ENCODE data around the gene FAM222A. TPM values are rescaled to one million over a fixed set of nuclear protein-coding genes. Genes with fewer than 3 reads are reported as not detected.

Gene FAM222A
- polyA plus RNA-seq, 2 of the 4 experiments (the other 2 are of a cell fraction), result 0.98 to 3.2 TPM

GRCh38 chr12:109717390-109718357 is 4.0 kb downstream of the FAM222A start:
- POLR2A ChIA-PET, result interaction anchor here (0.5 kb wide), 1 partner anchor 163 kb away, joined by 3 read pairs; no protein-coding TSS in a partner anchor
- 82% methylated on average over 16 of the region's 18 CpGs for WGBS (ENCODE audit: missing lambda C conversion rate)
- Histone ChIP-seq H3K27ac (no peak overlapping the region), H3K9me3 (no peaks in the 10 kb centered on the region), H3K4me3 (no peak overlapping the region), H3K4me1 (peaks cover 7% of the 10 kb centered on the region; the same call in 2 of the 3 replicates), H3K4me2 (no peak overlapping the region)
- no peak for FAIRE-seq
- no peak for TF ChIP-seq JUN (IDR thresholded peaks at IDR 0.05)
- TF ChIP-seq ZFP36 (IDR thresholded peaks at IDR 0.05; ENCODE audit: borderline replicate concordance, partially characterized antibody), result peak; percentile 42
- DNase-seq (ENCODE audit: low read depth in 1 of 2, low spot score in 1 of 2), result no peak
- no peak for ATAC-seq
- CTCF ChIA-PET, result interaction anchor here (0.7 to 2.8 kb wide), 13 partner anchors 9 to 146 kb away, joined by 3 to 23 read pairs (median 4); no protein-coding TSS in a partner anchor

- H3K4me1 ChIP-seq, result peaks cover 7% of the 10 kb centered on the region; the same call in 2 of the 3 replicates
- H3K27ac ChIP-seq, result no peak overlapping the region
- no peak for ATAC-seq
Measured at GRCh38 chr12:109718390-109718789, 4.8 kb downstream of the FAM222A start.

GRCh38 chr12:109719123-109720022 is 5.7 kb downstream of the FAM222A start:
- DNase-seq (ENCODE audit: low read depth in 1 of 2, low spot score in 1 of 2), result peak in 1 of 2 experiments; percentile 49
- no peak for FAIRE-seq
- no peak overlapping the region for H3K4me2 ChIP-seq
- H3K9me3 ChIP-seq, result no peaks in the 10 kb centered on the region
- ATAC-seq, result peak; percentile 57 to 79
- CTCF ChIA-PET, result interaction anchor here (0.6 to 2.8 kb wide), 17 partner anchors 9 to 209 kb away, joined by 3 to 23 read pairs (median 4); no protein-coding TSS in a partner anchor
- whole genome bisulfite sequencing (ENCODE audit: missing lambda C conversion rate), result 54% methylated on average over 12 of the region's 12 CpGs
- no peak overlapping the region for H3K27ac ChIP-seq
- H3K4me1 ChIP-seq, result peaks cover 7% of the 10 kb centered on the region; the same call in 2 of the 3 replicates
- POLR2A ChIA-PET, result no interaction called here
- TF ChIP-seq CTCF (IDR thresholded peaks at IDR 0.05), result peak; percentile 22; the same call in 1 of the 3 replicates
- no peak for TF ChIP-seq HEYL (CRISPR knock-in tag; IDR thresholded peaks at IDR 0.05)
- TF ChIP-seq RNF2 (IDR thresholded peaks at IDR 0.05; ENCODE audit: borderline replicate concordance, low read depth), result no peak
- 0 out of 3 replicates have a peak, but pooled peaks have one; percentile 5 for TF ChIP-seq SMC3 (IDR thresholded peaks at IDR 0.05)
- no peak for TF ChIP-seq E2F6 (IDR thresholded peaks at IDR 0.05; ENCODE audit: borderline replicate concordance, low read depth)
- TF ChIP-seq ZFP36 (IDR thresholded peaks at IDR 0.05; ENCODE audit: borderline replicate concordance, partially characterized antibody), result peak; percentile 16
- H3K4me3 ChIP-seq, result no peak overlapping the region

More at GRCh38 chr12:109718390-109718789, 4.8 kb downstream of the FAM222A start:
- Histone ChIP-seq H3K9me3 (no peaks in the 10 kb centered on the region), H3K4me3 (no peak overlapping the region), H3K4me2 (no peak overlapping the region)
- FAIRE-seq, result no peak
- CTCF ChIA-PET, result interaction anchor here (0.8 to 2.8 kb wide), 10 partner anchors 9 to 146 kb away, joined by 3 to 23 read pairs (median 4); no protein-coding TSS in a partner anchor
- WGBS (ENCODE audit: missing lambda C conversion rate), result 94% methylated on average over 33 of the region's 33 CpGs
- no peak for DNase-seq (ENCODE audit: low read depth in 1 of 2, low spot score in 1 of 2)
- POLR2A ChIA-PET, result no interaction called here
- no peak for TF ChIP-seq E2F6 (IDR thresholded peaks at IDR 0.05; ENCODE audit: borderline replicate concordance, low read depth)
- no peak for TF ChIP-seq PHF8 (IDR thresholded peaks at IDR 0.05; ENCODE audit: borderline replicate concordance, low read depth)
- no peak for TF ChIP-seq HDAC2 (IDR thresholded peaks at IDR 0.05)
- no peak for TF ChIP-seq ZNF302 (CRISPR knock-in tag; IDR thresholded peaks at IDR 0.05)
- TF ChIP-seq JUN (IDR thresholded peaks at IDR 0.05), result no peak
- no peak for TF ChIP-seq TP53 (CRISPR knock-in tag; IDR thresholded peaks at IDR 0.05)

Data from A549 (cell line).